Thoracic aorta (tissue), 2 donors: ENCODE measurements around the gene C11orf65. TPM values are rescaled to one million over a fixed set of nuclear protein-coding genes. Genes with fewer than 3 reads are reported as not detected.
A peak's percentile ranks its signal among the peaks of the same experiment; 100 is the strongest.

Experiments
- ATAC-seq: fragments of 150-250 bp; one replicate; pipeline ENCODE4 v1.8.0; 2017; ENCODE audit warnings: low read depth; ENCODE audit not compliant: insufficient number of reproducible peaks, low FRiP score
- DNase-seq: peaks from one replicate; pipeline ENCODE4 v3.0.0-alpha.2; 2020; ENCODE audit warnings: low spot score
- H3K27ac ChIP-seq, 2 donors: fragments of 200-600 bp; sonication (generic); 1 replicate in 1 of 2; 2 replicates in 1 of 2; pipeline ENCODE4 v1.5.1; 2016; ENCODE audit warnings: mild to moderate bottlenecking in 2 of 2, moderate library complexity in 2 of 2
- H3K27me3 ChIP-seq: fragments of 200-600 bp; sonication (generic); replicated peaks from 2 replicates; pipeline ENCODE4 v1.6.0; 2016; ENCODE audit warnings: mild to moderate bottlenecking; ENCODE audit not compliant: insufficient read depth
- H3K36me3 ChIP-seq: fragments of 200-600 bp; sonication (generic); one replicate; pipeline ENCODE4 v1.5.1; 2016
- H3K4me1 ChIP-seq, 2 donors: fragments of 200-600 bp; sonication (generic); 1 replicate in 1 of 2; 2 replicates in 1 of 2; pipeline versions ENCODE4 v1.5.1 to v1.6.0; 2016; ENCODE audit warnings: low read depth in 2 of 2, mild to moderate bottlenecking in 1 of 2; ENCODE audit not compliant: control insufficient read depth in 1 of 2
- H3K4me3 ChIP-seq: fragments of 200-600 bp; sonication (generic); 2 replicates; pipeline ENCODE4 v1.5.1; 2016; ENCODE audit warnings: mild to moderate bottlenecking
- H3K9me3 ChIP-seq: fragments of 200-600 bp; sonication (generic); 2 replicates; pipeline ENCODE4 v1.5.1; 2016
- total RNA-seq, 2 donors: library from RNA; depleted of rRNA; stranded (reverse); fragments of >200 nt; gene quantifications; one replicate each; pipeline versions ENCODE4 v1.1.0 to v1.2.3, GENCODE V29; 2016
- TF ChIP-seq, protein P1 (sequence below): fragments of 200-600 bp; sonication (generic); IDR thresholded peaks from one replicate; pipeline ENCODE4 v1.5.1; 2019; ENCODE audit warnings: antibody characterized with exemption

Gene C11orf65
- total RNA-seq, 2 donors from 2014 or later: not detected

DNA sequence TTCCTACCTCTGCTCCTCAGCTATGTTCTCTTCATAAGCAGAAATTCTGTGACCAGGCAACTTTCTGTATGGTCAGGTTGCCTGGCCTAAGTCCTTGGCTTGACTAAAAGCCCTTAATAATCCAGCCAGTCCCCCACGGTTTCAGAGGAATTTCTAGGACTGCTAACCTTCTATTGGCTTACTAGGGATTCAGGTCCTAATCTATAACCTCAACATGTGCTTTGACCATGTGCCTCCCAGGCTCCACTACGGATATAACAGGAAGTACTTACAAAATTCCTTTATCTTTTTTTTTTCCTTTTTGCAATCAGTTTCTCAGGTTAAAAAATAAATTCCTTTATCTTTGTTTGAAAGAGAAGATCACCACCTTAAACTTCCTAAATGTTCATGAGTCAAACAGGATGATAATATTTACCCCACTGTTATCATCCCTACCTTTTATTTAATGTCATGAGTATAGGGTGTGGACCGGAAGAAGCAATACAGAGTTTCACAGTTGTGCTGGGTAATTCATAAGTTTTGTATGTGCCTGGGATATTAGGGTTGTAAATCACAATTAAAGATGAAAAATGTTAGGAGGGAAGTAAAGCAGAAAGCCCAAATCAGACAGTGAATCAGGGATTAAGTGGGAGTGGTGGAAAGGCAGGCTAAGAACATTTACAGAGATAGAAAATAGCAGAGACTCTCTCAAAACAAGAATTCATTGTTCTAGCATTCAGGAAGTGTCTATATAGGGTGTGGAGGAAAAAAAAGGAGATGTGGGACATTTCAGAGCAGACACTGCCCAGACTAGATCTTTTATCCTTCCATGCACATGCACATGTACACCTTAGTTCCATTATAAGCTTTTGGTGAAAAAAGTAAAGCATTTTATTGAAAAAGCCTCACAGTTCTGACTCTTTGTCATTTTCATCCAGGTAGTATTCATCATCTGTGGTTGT is 41.6 kb upstream of the C11orf65 start:
- Histone ChIP-seq H3K4me1 (no peaks in the 10 kb centered on the region), H3K9me3 (no peaks in the 10 kb centered on the region), H3K27ac (no peak overlapping the region), H3K27me3 (no peaks in the 10 kb centered on the region), H3K4me3 (no peak overlapping the region), H3K36me3 (peaks cover 3% of the 10 kb centered on the region)
- no peak for ATAC-seq
- no peak for DNase-seq
- TF ChIP-seq, protein P1, sequence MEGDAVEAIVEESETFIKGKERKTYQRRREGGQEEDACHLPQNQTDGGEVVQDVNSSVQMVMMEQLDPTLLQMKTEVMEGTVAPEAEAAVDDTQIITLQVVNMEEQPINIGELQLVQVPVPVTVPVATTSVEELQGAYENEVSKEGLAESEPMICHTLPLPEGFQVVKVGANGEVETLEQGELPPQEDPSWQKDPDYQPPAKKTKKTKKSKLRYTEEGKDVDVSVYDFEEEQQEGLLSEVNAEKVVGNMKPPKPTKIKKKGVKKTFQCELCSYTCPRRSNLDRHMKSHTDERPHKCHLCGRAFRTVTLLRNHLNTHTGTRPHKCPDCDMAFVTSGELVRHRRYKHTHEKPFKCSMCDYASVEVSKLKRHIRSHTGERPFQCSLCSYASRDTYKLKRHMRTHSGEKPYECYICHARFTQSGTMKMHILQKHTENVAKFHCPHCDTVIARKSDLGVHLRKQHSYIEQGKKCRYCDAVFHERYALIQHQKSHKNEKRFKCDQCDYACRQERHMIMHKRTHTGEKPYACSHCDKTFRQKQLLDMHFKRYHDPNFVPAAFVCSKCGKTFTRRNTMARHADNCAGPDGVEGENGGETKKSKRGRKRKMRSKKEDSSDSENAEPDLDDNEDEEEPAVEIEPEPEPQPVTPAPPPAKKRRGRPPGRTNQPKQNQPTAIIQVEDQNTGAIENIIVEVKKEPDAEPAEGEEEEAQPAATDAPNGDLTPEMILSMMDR: no peak

DNA sequence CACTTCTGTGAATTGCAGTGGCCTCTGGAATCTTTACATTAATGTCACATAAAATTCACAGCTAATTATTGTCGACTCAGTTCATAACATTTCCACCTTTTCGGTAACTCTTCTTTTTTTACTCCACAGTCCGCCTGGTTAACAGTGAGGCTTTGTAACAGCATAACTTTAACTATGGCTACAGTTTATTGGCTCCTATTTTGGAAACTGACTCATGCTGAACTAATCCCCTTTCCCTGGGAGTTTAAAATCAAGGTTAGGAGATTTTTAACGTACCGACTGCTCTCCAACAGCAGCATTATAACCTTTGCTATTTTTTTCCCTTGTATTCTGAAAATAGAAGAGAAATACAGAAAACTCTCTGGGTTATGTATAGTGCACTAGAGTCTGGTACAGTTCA is 34.1 kb upstream of the C11orf65 start:
- H3K27ac ChIP-seq: peak overlapping the region in 1 of 2 donors; percentile 27

DNA sequence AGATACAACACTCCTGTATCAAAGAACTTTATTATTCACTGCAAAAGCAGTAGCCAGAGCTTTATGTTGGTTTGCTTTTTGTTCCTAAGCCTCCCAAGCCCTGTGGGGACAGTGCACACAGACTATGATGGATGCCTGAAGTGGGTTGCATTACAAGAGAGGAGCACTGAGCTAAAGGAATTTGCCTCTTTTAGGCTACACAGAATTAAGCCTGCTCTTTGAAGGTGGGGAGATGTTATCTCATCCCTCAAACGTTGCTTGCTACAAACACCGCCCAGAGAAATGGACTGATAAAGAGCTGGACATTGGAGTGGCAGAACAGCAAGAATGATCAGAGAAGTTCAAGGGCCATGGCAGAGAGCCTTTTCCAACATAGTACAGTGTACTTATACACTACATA is 33.4 kb upstream of the C11orf65 start:
- Histone ChIP-seq H3K9me3 (no peaks in the 10 kb centered on the region), H3K27me3 (no peaks in the 10 kb centered on the region), H3K27ac (peak overlapping the region in 1 of 2 donors; percentile 27), H3K36me3 (no peaks in the 10 kb centered on the region), H3K4me1 (peaks cover 0 to 15% of the 10 kb centered on the region in 2 donors), H3K4me3 (no peak overlapping the region)
- TF ChIP-seq, protein P1: no peak
- DNase-seq: no peak
- no peak for ATAC-seq

More for the DNA sequence above, 34.1 kb upstream of the C11orf65 start:
- H3K36me3 ChIP-seq: no peaks in the 10 kb centered on the region
- TF ChIP-seq, protein P1: no peak
- H3K9me3 ChIP-seq: no peaks in the 10 kb centered on the region
- H3K4me1 ChIP-seq: peaks cover 0 to 10% of the 10 kb centered on the region in 2 donors
- H3K27me3 ChIP-seq: no peaks in the 10 kb centered on the region
- H3K4me3 ChIP-seq: no peak overlapping the region
- DNase-seq (no peak), ATAC-seq (no peak)

DNA sequence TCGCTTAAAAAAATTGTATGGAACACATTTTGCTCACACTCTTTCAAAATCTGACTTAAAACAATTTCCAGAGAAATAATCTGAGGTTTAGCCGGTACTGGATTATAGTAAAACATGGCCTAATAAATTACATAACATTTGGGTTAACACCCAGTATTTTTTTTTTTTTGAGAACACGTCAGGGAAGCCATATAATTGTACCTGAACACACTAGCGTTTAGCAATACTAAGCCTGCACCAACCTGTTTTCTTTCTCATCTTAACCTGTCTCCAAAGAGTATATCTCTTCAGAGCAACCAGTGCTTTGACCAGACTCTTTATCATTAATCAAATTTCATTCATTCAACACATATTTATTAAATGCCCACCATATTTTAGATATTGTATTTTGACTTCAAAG is 32.8 kb upstream of the C11orf65 start:
- H3K27ac ChIP-seq: no peak overlapping the region
- ATAC-seq (no peak), DNase-seq (no peak)

DNA sequence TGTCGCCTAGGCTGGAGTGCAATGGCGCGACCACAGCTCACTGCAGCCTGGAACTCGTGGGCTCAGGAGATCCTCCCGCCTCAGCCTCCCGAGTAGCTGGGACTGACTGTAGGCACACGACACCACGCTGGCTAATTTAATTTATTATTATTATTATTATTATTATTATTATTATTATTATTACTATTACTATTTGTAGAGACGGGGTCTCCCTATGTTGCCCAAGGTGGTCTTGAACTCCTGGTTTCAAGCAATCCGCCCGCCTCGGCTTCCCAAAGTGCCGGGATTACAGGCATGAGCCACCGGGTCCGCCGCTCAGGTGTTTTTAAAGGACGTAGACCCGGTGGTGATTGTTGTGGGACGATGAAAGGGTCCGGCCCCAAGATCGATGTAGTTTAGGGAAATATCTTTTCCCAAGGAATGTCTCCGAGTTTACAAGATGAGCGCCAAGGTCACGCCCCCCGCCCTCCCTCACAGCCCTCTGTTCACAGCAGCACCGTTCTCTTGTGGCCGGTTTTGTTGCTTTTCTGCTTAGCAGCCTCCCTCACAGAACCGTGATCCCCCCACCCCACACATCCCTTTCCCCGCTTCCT is 31.6 kb upstream of the C11orf65 start:
- TF ChIP-seq, protein P1: no peak
- Histone ChIP-seq H3K4me3 (peak overlapping the region; percentile 79), H3K4me1 (peaks cover 0 to 19% of the 10 kb centered on the region in 2 donors), H3K27ac (peak overlapping the region; percentile 95 to 98), H3K27me3 (no peaks in the 10 kb centered on the region), H3K36me3 (no peaks in the 10 kb centered on the region), H3K9me3 (no peaks in the 10 kb centered on the region)
- DNase-seq (no peak), ATAC-seq (no peak)

More for the DNA sequence above, 32.8 kb upstream of the C11orf65 start:
- TF ChIP-seq, protein P1: no peak
- no peak overlapping the region for H3K4me3 ChIP-seq
- H3K9me3 ChIP-seq: no peaks in the 10 kb centered on the region
- no peaks in the 10 kb centered on the region for H3K27me3 ChIP-seq
- H3K4me1 ChIP-seq: peaks cover 0 to 15% of the 10 kb centered on the region in 2 donors
- no peaks in the 10 kb centered on the region for H3K36me3 ChIP-seq
